ENCODE measurements around the gene TNFRSF6B. TPM values are rescaled to one million over a fixed set of nuclear protein-coding genes. Genes with fewer than 3 reads are reported as not detected.
A peak's percentile ranks its signal among the peaks of the same experiment; 100 is the strongest.

Gene TNFRSF6B
- total and polyA plus RNA-seq, 7 donors, result 1.2 to 186 (median 4.8) TPM

DNA sequence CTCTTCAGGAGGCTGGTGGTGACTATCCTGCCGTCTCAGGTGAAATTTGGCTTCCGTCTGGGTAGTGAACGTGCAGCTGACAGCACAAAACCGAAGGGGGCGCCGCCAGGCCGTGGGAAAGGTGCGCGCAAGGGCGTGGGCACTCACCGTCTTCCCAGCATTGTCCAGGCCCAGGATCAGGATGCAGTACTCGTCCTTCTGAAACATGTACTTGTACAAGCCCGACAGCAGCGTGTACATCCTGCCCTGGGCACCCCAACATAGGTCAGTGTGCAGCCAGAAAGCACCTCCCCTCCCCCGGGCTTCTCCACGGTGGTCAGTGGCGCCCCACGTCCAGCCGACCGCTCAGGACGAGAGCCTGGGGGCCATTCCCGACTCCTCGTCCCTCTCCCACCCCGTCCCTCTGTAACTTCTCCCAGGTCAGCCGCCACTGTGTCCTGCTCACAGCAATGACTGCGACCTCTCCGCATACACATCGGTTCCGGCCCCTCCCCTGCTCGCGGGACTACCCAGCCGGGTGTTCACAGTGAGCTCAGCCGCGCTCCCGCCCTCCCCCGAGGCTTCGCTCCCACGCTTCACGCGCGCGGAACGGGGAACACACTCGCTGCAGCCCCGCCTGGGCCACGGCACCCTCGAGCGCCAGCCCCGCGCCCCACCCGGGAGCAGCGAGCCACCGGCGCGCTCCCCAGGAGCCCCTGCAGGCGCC lies 10.6 kb downstream of the TNFRSF6B start:
- H3K9me3 ChIP-seq, result no peaks in the 10 kb centered on the region

DNA sequence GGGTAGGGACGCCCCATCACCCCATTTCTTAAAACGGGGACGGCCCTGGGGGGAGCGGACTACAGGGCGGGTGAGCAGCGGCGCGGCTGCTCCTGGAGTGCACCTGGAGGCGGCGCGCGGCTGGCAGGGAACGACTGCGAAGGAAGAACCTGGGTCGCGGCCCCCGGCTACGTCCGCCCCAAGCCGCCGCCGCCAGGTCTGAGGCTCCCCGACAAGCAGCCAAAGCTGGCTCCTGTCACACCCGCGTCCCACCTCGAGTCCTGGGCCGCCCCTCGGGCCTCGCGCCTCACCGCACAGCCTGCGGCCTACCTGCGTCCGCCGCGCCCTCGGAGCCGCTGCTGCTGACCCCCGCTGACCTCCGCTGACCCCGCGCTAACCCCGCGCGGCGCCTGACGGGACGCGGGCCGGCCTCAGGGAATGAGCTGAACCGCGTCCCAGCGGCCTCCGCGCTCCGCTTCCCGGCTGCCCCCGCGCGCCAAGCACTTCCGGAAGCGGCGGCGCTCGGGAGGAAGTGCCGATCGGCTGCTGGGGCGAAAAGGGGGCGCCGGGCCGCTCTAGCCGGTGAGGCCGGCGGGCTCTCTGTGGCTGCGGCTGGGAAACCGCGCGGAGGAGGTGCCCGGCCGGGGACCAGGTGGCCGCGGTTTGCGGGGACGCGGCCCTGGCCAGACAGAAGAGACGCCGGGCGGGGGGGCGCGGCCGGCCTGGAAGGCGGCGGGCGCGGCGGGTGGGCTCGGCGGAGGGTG lies 11.3 kb downstream of the TNFRSF6B start, which contains the start of the genes ARFRP1 and ZGPAT:
Gene ARFRP1 (minus strand): TSS at position 419 of the 743 bp plus-strand sequence. CDS start 885 bp downstream, outside the sequence.
Gene ZGPAT (plus strand): TSS at position 482 of the 743 bp plus-strand sequence. CDS start 542 bp downstream, outside the sequence.
- WGBS, 2 donors, result 0% methylated on average over 98 of the region's 98 CpGs
- peaks cover 0 to 77% (median 15%) of the 10 kb centered on the region in 4 donors for H3K36me3 ChIP-seq
- H3K9me3 ChIP-seq, result no peaks in the 10 kb centered on the region
- TF ChIP-seq, protein P1, sequence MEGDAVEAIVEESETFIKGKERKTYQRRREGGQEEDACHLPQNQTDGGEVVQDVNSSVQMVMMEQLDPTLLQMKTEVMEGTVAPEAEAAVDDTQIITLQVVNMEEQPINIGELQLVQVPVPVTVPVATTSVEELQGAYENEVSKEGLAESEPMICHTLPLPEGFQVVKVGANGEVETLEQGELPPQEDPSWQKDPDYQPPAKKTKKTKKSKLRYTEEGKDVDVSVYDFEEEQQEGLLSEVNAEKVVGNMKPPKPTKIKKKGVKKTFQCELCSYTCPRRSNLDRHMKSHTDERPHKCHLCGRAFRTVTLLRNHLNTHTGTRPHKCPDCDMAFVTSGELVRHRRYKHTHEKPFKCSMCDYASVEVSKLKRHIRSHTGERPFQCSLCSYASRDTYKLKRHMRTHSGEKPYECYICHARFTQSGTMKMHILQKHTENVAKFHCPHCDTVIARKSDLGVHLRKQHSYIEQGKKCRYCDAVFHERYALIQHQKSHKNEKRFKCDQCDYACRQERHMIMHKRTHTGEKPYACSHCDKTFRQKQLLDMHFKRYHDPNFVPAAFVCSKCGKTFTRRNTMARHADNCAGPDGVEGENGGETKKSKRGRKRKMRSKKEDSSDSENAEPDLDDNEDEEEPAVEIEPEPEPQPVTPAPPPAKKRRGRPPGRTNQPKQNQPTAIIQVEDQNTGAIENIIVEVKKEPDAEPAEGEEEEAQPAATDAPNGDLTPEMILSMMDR (IDR thresholded peaks at IDR 0.05), result peak in 1 of 4 experiments; percentile 3
- TF ChIP-seq EP300 (IDR thresholded peaks at IDR 0.05) (peak in 1 of 4 donors; percentile 26), POLR2AphosphoS5 (IDR thresholded peaks at IDR 0.05) (peak; percentile 51 to 84 (median 83)), POLR2A (IDR thresholded peaks at IDR 0.05) (peak in 1 of 2 donors; percentile 11)
- intact Hi-C loops (cut with DNase I), result loop anchor here (2.0 to 5.0 kb wide), 2 partner anchors 31 to 50 kb away; partner anchors contain the start of genes RTEL1 and SLC2A4RG
- peak; percentile 94 for DNase-seq
- H3K27ac ChIP-seq, result peak within 1 kb of the TSS; percentile 87 to 93 (median 91)
- peak within 1 kb of the TSS; percentile 60 to 92 (median 78) for H3K4me3 ChIP-seq
- H3K4me1 ChIP-seq, result peaks cover 0 to 29% (median 25%) of the 10 kb centered on the region in 4 donors
- no peaks in the 10 kb centered on the region for H3K27me3 ChIP-seq

More for the DNA sequence above, 10.6 kb downstream of the TNFRSF6B start:
- intact Hi-C loops (cut with DNase I), result loop anchor here (2.0 to 5.0 kb wide), 2 partner anchors 32 to 50 kb away; partner anchors contain the start of genes RTEL1 and SLC2A4RG
- Histone ChIP-seq H3K27me3 (no peaks in the 10 kb centered on the region), H3K4me1 (peaks cover 0 to 29% (median 25%) of the 10 kb centered on the region in 4 donors), H3K4me3 (peak overlapping the region; percentile 60 to 92 (median 78)), H3K27ac (peak overlapping the region; percentile 87 to 93 (median 91)), H3K36me3 (peaks cover 0 to 70% (median 14%) of the 10 kb centered on the region in 4 donors)
- TF ChIP-seq POLR2A (IDR thresholded peaks at IDR 0.05) (no peak), POLR2AphosphoS5 (IDR thresholded peaks at IDR 0.05) (no peak), EP300 (IDR thresholded peaks at IDR 0.05) (no peak)
- TF ChIP-seq, protein P1 (IDR thresholded peaks at IDR 0.05), result no peak
- peak; percentile 73 for DNase-seq
- WGBS, 2 donors, result 2 to 3% methylated on average over 56 of the region's 56 CpGs

DNA sequence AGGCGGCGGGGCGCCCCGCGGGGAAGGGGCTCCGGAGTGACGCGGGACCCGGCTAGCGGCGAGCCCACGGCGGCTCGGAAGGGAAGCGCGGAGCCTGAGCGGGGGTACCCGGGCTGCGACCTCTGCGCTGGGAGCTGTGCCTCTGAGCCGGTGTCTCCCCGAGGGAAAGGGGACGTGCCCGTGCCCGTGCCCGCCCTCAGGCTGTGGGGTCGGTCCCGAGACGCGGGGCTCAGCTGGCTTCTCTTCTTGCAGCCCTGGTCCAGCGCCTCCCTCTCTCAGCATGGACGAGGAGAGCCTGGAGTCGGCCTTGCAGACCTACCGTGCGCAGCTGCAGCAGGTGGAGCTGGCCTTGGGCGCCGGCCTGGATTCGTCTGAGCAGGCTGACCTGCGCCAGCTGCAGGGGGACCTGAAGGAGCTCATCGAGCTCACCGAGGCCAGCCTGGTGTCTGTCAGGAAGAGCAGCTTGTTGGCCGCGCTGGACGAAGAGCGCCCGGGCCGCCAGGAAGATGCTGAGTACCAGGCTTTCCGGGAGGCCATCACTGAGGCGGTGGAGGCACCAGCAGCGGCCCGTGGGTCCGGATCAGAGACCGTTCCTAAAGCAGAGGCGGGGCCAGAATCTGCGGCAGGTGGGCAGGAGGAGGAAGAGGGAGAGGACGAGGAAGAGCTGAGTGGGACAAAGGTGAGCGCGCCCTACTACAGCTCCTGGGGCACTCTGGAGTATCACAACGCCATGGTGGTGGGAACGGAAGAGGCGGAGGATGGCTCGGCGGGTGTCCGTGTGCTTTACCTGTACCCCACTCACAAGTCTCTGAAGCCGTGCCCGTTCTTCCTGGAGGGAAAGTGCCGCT lies 12.1 kb downstream of the TNFRSF6B start:
- DNase-seq, result peak; percentile 68
- Histone ChIP-seq H3K4me1 (peaks cover 0 to 29% (median 25%) of the 10 kb centered on the region in 4 donors), H3K36me3 (peaks cover 0 to 78% (median 16%) of the 10 kb centered on the region in 4 donors), H3K9me3 (no peaks in the 10 kb centered on the region), H3K27me3 (no peaks in the 10 kb centered on the region), H3K4me3 (peak overlapping the region; percentile 60 to 92 (median 78)), H3K27ac (peak overlapping the region; percentile 87 to 93 (median 91))
- intact Hi-C loops (cut with DNase I), result loop anchor here (5.0 kb wide), 1 partner anchor 51 kb away; the partner anchor contains the start of gene RTEL1
- 17 to 24% methylated on average over 67 of the region's 67 CpGs for WGBS, 2 donors
- TF ChIP-seq EP300 (IDR thresholded peaks at IDR 0.05) (no peak), POLR2A (IDR thresholded peaks at IDR 0.05) (no peak), POLR2AphosphoS5 (IDR thresholded peaks at IDR 0.05) (no peak)
- TF ChIP-seq, protein P1 (IDR thresholded peaks at IDR 0.05), result no peak

DNA sequence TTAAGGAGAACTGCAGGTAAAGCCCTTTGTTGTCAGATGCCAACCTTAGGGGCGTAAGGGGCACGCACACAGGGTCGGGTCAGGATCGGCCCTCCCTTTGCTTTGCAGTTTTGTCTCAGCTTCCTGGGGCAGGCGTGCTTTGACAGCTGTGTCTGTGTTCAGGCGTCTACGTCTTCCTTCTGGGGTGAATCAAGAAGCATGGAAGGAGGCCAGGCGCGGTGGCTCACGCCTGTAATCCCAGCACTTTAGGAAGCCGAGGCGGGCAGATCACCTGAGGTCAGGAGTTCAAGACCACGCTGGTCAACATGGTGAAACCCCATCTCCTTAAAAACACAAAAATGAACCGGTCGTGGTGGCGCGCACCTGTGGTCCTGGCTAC lies 12.7 kb downstream of the TNFRSF6B start:
- H3K36me3 ChIP-seq, result peaks cover 0 to 78% (median 16%) of the 10 kb centered on the region in 4 donors
- intact Hi-C loops (cut with DNase I), result loop anchor here (5.0 kb wide), 1 partner anchor 52 kb away; the partner anchor contains the start of gene RTEL1
- TF ChIP-seq EP300 (IDR thresholded peaks at IDR 0.05) (no peak), POLR2A (IDR thresholded peaks at IDR 0.05) (no peak), POLR2AphosphoS5 (IDR thresholded peaks at IDR 0.05) (no peak)
- TF ChIP-seq, protein P1 (IDR thresholded peaks at IDR 0.05), result no peak
- H3K27ac ChIP-seq, result peak overlapping the region in 1 of 4 donors; percentile 93
- H3K4me1 ChIP-seq, result peaks cover 0 to 29% (median 25%) of the 10 kb centered on the region in 4 donors
- no peaks in the 10 kb centered on the region for H3K27me3 ChIP-seq
- 93 to 95% methylated on average over 17 of the region's 17 CpGs for WGBS, 2 donors
- peak; percentile 59 for DNase-seq
- no peaks in the 10 kb centered on the region for H3K9me3 ChIP-seq
- peak overlapping the region in 2 of 4 donors; percentile 89 to 92 for H3K4me3 ChIP-seq
